ENCODE results near the gene OR2Z1. TPM values are rescaled to one million over a fixed set of nuclear protein-coding genes. Genes with fewer than 3 reads are reported as not detected.
A peak's percentile ranks its signal among the peaks of the same experiment; 100 is the strongest.
"Not testable (repeated sequence)": the region's sequence is repeated elsewhere in the genome, so short reads cannot be mapped to it uniquely, and the experiment has no call there.

OR2Z1 gene
- polyA plus RNA-seq, 3 donors = not detected

DNA sequence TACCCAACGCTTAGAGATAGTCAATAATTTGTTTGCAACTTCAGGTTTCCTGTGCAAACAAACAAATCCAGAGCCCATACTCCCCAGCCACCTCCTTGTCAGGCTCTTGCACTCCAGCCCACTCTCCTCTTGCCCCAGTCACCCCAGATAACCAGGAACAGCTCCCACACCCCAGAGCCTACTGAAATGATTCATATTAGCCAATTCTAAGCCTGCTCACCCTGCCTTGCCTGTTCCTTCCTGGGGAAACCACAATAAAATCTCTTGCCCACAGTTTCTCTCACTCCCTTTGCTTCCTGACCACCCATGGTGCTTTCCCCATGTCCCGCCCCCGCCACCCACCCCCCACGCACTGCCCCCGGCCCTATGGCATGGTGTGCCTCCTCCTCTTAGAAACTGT, 19.1 kb upstream of the OR2Z1 start:
- no peak for DNase-seq

DNA sequence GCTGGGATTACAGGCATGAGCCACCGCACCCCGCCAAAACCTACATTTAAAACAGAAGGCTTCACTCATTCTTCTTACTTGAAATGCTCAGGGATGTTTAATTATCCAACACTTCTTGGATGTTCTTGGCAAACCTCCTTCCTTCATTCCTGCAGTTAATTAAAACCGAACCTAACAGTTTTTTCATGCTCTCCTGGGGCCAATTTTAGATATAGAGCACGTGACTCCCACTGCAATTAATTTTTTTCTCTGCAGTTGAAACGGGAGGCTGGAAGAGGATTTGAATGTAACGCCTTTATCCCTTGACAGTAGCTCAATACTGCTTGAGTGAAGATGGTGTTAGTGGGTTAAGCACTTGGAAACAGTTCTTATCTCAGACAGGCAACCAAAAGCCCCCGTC, 18.2 kb upstream of the OR2Z1 start:
- DNase-seq = no peak

DNA sequence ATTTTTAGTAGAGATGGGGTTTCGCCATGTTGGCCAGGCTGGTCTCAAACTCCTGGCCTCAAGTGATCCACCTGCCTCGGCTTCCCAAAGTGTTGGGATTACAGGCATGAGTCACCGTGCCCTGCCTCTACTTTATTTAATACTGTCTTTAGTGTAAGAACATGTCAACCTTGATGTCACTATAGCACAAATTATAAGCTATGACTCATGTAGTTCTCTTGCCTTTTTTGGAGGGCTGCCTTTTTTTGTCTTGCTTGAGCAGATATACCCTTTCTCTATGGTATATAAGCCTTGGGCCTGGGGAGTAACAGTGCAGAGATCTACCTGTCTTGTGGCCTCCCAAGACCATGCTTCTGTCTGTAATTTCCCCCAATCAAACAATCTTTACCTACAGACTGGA, 16.1 kb upstream of the OR2Z1 start:
- DNase-seq = not testable (repeated sequence)

DNA sequence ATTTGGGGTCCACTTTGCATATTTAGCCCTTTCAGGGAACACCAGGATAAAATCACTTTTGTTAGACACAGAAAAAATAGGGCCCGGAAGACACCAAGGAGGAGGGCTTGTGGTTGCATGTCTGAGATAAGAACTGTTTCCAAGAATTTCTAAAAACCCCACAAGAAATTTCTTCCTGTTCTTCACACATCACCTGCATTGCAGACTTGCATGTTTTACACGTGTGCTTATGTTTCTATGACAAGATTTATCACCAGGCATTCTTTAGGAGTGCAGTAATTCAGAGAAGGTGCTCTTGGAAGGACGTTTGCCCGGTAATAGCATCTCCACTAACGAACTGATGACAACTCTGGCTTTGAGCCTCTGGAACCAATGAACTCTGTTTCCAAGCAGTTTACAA, 15.7 kb upstream of the OR2Z1 start:
- DNase-seq = no peak

DNA sequence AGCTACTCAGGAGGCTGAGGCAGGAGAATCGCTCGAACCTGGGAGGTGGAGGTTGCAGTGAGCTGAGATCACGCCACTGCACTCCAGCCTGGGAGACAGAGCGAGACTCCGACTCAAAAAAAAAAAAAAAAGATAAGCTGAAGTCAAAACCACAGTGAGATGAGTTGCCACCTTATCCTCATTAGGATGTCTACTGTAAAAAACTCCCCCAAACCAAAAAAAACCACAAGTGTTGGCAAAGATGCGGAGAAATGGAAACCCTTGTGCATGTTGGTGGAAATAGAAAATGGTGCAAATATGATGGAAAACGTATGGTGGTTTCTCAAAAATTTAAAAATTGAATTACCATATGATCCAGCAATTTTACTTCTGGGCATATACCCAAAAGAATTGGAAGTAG, 11.1 kb upstream of the OR2Z1 start:
- DNase-seq = not testable (repeated sequence)

DNA sequence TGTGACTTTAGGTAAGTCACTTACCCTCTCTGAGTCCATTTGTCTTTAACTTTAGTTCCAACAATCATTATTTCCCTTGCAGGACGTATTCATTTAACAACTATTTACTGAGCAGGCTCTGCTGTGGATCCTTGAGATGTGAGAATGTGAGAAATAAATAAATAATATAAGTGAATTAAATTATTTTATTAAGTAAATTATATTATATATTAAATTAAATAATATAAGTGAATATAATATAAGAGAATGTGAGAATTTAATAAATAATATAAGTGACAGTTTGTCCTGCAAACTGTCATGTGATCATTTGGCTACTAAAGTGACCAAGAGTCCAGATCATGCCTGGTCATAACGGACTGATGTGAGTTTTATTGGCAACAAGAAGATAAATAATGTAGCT, 598 bp downstream of the OR2Z1 start:
- no peak for DNase-seq

DNA sequence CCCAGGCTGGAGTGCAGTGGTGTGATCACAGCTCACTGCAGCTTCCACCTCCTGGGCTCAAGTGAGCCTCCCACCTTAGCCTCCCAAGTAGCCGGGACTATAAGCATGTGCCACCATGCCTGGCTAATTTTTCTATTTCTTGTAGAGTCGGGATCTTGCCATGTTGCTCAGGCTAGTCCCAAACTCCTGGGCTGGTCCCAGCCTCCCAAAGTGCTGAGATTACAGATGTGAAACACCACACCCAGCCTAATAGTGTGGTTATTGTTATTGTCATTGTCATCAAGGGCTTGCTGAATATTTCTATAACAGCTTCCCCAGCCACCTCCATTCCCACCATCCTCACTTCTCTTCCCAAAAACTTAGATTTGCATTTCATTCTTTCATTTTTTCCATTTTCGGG, 2.8 kb downstream of the OR2Z1 start:
- DNase-seq = no peak

DNA sequence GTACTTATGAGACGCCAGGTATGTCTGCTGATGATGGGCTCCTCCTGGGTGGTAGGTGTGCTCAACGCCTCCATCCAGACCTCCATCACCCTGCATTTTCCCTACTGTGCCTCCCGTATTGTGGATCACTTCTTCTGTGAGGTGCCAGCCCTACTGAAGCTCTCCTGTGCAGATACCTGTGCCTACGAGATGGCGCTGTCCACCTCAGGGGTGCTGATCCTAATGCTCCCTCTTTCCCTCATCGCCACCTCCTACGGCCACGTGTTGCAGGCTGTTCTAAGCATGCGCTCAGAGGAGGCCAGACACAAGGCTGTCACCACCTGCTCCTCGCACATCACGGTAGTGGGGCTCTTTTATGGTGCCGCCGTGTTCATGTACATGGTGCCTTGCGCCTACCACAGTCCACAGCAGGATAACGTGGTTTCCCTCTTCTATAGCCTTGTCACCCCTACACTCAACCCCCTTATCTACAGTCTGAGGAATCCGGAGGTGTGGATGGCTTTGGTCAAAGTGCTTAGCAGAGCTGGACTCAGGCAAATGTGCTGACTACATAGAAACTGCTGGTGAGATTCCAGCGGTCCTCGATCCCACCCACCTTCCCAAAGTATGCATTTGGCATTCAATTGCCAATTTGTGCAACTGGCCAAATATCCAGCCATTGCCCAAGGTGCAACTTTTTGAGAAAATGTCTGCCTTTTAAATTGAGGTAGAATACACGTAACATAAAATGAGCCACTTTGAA, 10.2 kb downstream of the OR2Z1 start:
- peak; percentile 9 for DNase-seq

DNA sequence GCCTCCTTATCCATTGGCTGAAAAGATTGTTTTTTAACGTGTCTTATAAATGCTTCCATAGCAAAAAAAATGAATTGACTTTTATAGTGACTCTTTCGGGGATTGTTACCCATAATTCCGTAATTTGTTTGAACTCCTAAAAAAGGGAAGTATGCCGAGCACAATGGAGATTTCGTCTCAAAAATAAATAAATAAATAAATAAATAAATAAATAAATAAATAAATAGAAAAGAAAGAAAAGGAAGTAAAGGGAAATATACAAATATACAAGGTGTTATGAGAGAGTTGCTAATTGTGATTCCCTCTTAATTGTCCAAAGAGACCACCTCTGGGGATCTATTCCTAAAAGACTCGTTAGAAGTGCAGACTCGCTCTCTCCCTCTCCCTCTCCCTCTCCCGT, 16.9 kb downstream of the OR2Z1 start:
- no peak for DNase-seq

DNA sequence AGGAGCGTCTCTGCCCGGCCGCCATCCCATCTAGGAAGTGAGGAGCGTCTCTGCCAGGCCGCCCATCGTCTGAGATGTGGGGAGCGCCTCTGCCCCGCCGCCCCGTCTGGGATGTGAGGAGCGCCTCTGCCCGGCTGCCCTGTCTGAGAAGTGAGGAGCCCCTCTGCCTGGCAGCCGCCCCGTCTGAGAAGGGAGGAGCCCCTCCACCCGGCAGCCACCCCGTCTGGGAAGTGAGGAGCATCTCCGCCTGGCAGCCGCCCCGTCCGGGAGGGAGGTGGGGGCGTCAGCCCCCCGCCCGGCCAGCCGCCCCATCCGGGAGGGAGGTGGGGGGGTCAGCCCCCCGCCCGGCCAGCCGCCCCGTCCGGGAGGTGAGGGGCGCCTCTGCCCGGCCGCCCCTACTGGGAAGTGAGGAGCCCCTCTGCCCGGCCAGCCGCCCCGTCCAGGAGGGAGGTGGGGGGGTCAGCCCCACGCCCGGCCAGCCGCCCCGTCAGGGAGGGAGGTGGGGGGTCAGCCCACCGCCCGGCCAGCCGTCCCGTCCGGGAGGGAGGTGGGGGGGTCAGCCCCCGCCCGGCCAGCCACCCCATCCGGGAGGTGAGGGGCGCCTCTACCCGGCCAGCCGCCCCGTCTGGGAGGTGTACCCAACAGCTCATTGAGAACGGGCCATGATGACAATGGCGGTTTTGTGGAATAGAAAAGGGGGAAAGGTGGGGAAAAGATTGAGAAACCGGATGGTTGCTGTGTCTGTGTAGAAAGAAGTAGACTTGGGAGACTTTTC, 18.0 kb downstream of the OR2Z1 start:
- DNase-seq = not testable (repeated sequence)

DNA sequence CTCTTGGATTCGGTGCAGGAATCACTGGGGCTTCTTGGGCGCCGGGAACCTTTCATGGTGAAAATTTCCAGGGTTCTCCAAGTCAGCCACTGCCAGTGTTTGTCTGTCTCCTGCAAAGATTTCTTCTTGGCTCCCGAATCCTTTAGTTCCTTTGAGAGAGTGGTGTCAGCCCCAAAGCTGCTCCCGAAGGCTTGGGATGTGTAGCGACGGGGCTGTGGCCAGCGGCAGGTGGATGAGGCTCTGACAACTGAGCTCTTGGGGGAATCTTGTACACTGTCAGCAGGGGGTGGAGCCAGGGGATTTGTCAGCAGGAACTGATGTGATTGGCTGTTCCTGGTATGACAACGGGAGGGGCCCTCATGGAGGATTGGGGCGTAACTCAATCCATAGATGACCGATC, 45.8 kb downstream of the OR2Z1 start:
- not testable (repeated sequence) for DNase-seq

DNA sequence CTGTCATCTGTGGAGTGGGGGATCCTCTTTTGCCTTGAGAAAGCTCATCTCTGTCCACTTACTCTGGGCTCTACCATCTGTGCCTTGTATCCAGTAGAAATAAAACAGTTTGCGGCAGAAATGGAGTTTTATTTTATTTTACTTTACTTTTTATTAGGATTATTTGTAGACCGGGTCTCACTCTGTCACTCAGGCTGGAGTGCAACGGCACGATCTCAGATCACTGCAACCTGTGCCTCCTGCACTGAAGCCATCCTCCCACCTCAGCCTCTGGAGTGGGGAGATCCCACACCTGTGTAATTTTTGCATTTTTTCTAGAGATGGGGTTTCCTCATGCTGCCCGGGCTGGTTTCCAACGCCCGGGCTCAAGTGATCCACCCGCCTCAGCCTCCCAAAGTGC, 47.8 kb downstream of the OR2Z1 start:
- DNase-seq = not testable (repeated sequence)

DNA sequence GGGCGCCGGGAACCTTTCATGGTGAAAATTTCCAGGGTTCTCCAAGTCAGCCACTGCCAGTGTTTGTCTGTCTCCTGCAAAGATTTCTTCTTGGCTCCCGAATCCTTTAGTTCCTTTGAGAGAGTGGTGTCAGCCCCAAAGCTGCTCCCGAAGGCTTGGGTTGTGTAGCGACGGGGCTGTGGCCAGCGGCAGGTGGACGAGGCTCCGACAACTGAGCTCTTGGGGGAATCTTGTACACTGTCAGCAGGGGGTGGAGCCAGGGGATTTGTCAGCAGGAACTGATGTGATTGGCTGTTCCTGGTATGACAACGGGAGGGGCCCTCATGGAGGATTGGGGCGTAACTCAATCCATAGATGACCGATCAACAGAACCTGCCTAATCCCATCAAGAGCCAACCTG, 52.2 kb downstream of the OR2Z1 start:
- DNase-seq = not testable (repeated sequence)

Other genes starting within 250 kb of the OR2Z1 start
- 1 to 10 TPM; 1.0 to 3.1 (median 2.7) TPM for gene PRAM1, start 219.0 kb upstream of the OR2Z1 start, polyA plus RNA-seq (ENCODE audit: insufficient read length in 3 of 3)
- 10 to 100 TPM; 25.4 to 28.6 (median 26.9) TPM for gene ZNF414, start 207.5 kb upstream of the OR2Z1 start, polyA plus RNA-seq (ENCODE audit: insufficient read length in 3 of 3)
- gene MYO1F, start 144.2 kb upstream of the OR2Z1 start, polyA plus RNA-seq (ENCODE audit: insufficient read length in 3 of 3) = 10 to 100 TPM in 2 of 3 donors, 1 to 10 TPM in 1; 5.7 to 12.7 (median 12.0) TPM
- gene ADAMTS10, start 110.9 kb upstream of the OR2Z1 start, polyA plus RNA-seq (ENCODE audit: insufficient read length in 3 of 3) = 10 to 100 TPM; 38.5 to 53.8 (median 39.1) TPM
- gene NFILZ, start 91.0 kb upstream of the OR2Z1 start, polyA plus RNA-seq (ENCODE audit: insufficient read length in 3 of 3) = not detected
- not detected for gene ACTL9, start 22.8 kb upstream of the OR2Z1 start, polyA plus RNA-seq (ENCODE audit: insufficient read length in 3 of 3)
- gene ZNF558, start 110.7 kb downstream of the OR2Z1 start, polyA plus RNA-seq (ENCODE audit: insufficient read length in 3 of 3) = 10 to 100 TPM; 39.4 to 48.3 (median 46.9) TPM
- not detected for gene MBD3L1, start 110.7 kb downstream of the OR2Z1 start, polyA plus RNA-seq (ENCODE audit: insufficient read length in 3 of 3)

Data from renal pelvis (tissue), 4 donors.